ENCODE data around the gene KCND3. TPM values are rescaled to one million over a fixed set of nuclear protein-coding genes. Genes with fewer than 3 reads are reported as not detected.
A peak's percentile ranks its signal among the peaks of the same experiment; 100 is the strongest.

The KCND3 gene
- total and polyA plus RNA-seq, 4 donors = 1.0 to 27.1 (median 6.1) TPM

- no peak for DNase-seq (ENCODE audit: low spot score)
- TF ChIP-seq REST (IDR thresholded peaks at IDR 0.05) = no peak
- TF ChIP-seq MAX (IDR thresholded peaks at IDR 0.05) = no peak
- no peak for TF ChIP-seq ZBTB33 (IDR thresholded peaks at IDR 0.05)
- no peak for TF ChIP-seq FOXA1 (IDR thresholded peaks at IDR 0.05)
- TF ChIP-seq FOXA2 (IDR thresholded peaks at IDR 0.05) = no peak
- no peak for TF ChIP-seq HNF4G (IDR thresholded peaks at IDR 0.05)
- TF ChIP-seq GABPA (IDR thresholded peaks at IDR 0.05 in 1 of 2, conservative IDR thresholded peaks at IDR 0.05 in 1 of 2) = no peak
- TF ChIP-seq CTCF (IDR thresholded peaks at IDR 0.05; ENCODE audit: low read depth, low read length, missing input control) = no peak
- no peak for TF ChIP-seq HNF4A (conservative IDR thresholded peaks at IDR 0.05)
- no peak for TF ChIP-seq ATF3 (IDR thresholded peaks at IDR 0.05)
- 70% methylated on average over 8 of the region's 8 CpGs for WGBS
- H3K36me3 ChIP-seq (ENCODE audit: control insufficient read depth in 4 of 4, insufficient read depth in 3 of 4, low read depth in 1 of 4, low read length in 3 of 4) = no peaks in the 10 kb centered on the region
- no peaks in the 10 kb centered on the region for H3K27me3 ChIP-seq (ENCODE audit: control insufficient read depth in 4 of 4, insufficient read depth in 4 of 4, low read length in 3 of 4)
- no peaks in the 10 kb centered on the region for H3K9me3 ChIP-seq (ENCODE audit: control insufficient read depth in 4 of 4, low read length in 3 of 4)
- peaks cover 7 to 30% (median 17%) of the 10 kb centered on the region in 4 donors for H3K4me1 ChIP-seq (ENCODE audit: control insufficient read depth in 4 of 4, insufficient read depth in 4 of 4, low read length in 3 of 4)
- H3K9ac ChIP-seq (ENCODE audit: low read depth in 1 of 2, low read length in 2 of 2) = no peak overlapping the region
- H3K27ac ChIP-seq (ENCODE audit: low read depth in 1 of 2, low read length in 2 of 2) = no peak overlapping the region
- peak overlapping the region in 1 of 3 donors; percentile 60 for H3K4me3 ChIP-seq (ENCODE audit: low read depth in 1 of 3, low read length in 3 of 3)
These were observed 252.0 kb downstream of the KCND3 start for GRCh38 chr1:111737216-111738132.

GRCh38 chr1:111736548-111737215, 252.8 kb downstream of the KCND3 start:
- whole genome bisulfite sequencing = 75% methylated on average over 4 of the region's 4 CpGs
- Histone ChIP-seq H3K9ac (ENCODE audit: low read depth in 1 of 2, low read length in 2 of 2) (no peak overlapping the region), H3K27me3 (ENCODE audit: control insufficient read depth in 4 of 4, insufficient read depth in 4 of 4, low read length in 3 of 4) (no peaks in the 10 kb centered on the region), H3K27ac (ENCODE audit: low read depth in 1 of 2, low read length in 2 of 2) (no peak overlapping the region), H3K4me1 (ENCODE audit: control insufficient read depth in 4 of 4, insufficient read depth in 4 of 4, low read length in 3 of 4) (peaks cover 7 to 30% (median 17%) of the 10 kb centered on the region in 4 donors), H3K9me3 (ENCODE audit: control insufficient read depth in 4 of 4, low read length in 3 of 4) (no peaks in the 10 kb centered on the region), H3K36me3 (ENCODE audit: control insufficient read depth in 4 of 4, insufficient read depth in 3 of 4, low read depth in 1 of 4, low read length in 3 of 4) (no peaks in the 10 kb centered on the region), H3K4me3 (ENCODE audit: low read depth in 1 of 3, low read length in 3 of 3) (no peak overlapping the region)
- no peak for TF ChIP-seq CTCF (IDR thresholded peaks at IDR 0.05; ENCODE audit: low read depth, low read length, missing input control)
- no peak for TF ChIP-seq EGR1 (IDR thresholded peaks at IDR 0.05; ENCODE audit: low read depth in 2 of 2)
- TF ChIP-seq FOXA1 (IDR thresholded peaks at IDR 0.05) = no peak
- DNase-seq (ENCODE audit: low spot score) = no peak
